Breast epithelium (tissue), 3 donors: ENCODE measurements around the gene SPSB1.

Source experiments
- POLR2A ChIP-seq: fragments of 450-650 bp; IDR thresholded peaks from one replicate; pipeline ENCODE4 v1.6.1; 2016; ENCODE audit warnings: antibody characterized with exemption, mild to moderate bottlenecking, moderate library complexity
- POLR2AphosphoS5 ChIP-seq, 3 donors: sonication (generic); formaldehyde crosslinking; IDR thresholded peaks; one replicate each; pipeline ENCODE4 v1.6.1; 2017; ENCODE audit warnings: antibody characterized with exemption in 3 of 3
- TF ChIP-seq, protein P1 (sequence below), 3 donors: fragments of 450-650 bp; IDR thresholded peaks; one replicate each; pipeline ENCODE4 v1.5.1; 2016 to 2017; ENCODE audit warnings: antibody characterized with exemption in 3 of 3, mild to moderate bottlenecking in 3 of 3, moderate library complexity in 3 of 3

DNA sequence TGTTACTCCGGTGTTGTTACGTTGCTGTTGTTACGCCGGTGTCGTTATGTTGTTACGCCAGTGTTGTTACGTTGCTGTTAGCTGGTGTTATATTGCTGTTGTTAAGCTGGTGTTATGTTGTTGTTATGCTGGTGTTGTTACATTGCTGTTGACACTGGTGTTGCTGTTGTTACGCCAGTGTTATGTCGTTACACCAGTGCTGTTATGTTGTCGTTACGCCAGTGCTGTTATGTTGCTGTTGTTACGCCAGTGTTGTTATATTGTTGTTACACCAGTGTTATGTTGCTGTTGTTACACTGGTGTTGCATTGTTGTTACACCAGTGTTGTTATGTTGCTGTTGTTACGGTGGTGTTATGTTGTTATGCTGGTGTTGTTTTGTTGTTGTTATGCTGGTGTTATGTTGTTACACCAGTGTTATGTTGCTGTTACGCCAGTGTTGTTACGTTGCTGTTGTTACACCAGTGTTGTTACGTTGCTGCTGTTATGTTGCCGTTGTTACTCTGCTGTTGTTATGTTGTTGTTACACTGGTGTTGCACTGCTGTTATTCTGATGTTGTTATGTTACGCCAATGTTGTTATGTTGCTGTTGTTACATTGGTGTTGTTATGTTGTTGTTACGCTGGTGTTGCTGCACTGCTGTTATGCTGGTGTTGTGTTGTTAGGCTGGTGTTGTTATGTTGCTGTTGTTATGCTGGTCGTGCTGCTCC is 32.5 kb upstream of the SPSB1 start:
- TF ChIP-seq, protein P1, sequence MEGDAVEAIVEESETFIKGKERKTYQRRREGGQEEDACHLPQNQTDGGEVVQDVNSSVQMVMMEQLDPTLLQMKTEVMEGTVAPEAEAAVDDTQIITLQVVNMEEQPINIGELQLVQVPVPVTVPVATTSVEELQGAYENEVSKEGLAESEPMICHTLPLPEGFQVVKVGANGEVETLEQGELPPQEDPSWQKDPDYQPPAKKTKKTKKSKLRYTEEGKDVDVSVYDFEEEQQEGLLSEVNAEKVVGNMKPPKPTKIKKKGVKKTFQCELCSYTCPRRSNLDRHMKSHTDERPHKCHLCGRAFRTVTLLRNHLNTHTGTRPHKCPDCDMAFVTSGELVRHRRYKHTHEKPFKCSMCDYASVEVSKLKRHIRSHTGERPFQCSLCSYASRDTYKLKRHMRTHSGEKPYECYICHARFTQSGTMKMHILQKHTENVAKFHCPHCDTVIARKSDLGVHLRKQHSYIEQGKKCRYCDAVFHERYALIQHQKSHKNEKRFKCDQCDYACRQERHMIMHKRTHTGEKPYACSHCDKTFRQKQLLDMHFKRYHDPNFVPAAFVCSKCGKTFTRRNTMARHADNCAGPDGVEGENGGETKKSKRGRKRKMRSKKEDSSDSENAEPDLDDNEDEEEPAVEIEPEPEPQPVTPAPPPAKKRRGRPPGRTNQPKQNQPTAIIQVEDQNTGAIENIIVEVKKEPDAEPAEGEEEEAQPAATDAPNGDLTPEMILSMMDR (IDR thresholded peaks at IDR 0.05): no peak
- no peak for TF ChIP-seq POLR2AphosphoS5 (IDR thresholded peaks at IDR 0.05)
- TF ChIP-seq POLR2A: no peak
